Suprapubic skin (tissue), 4 donors: Measurements from ENCODE around the gene TBL2. TPM values are rescaled to one million over a fixed set of nuclear protein-coding genes. Genes with fewer than 3 reads are reported as not detected.
"Not testable (repeated sequence)": the region's sequence is repeated elsewhere in the genome, so short reads cannot be mapped to it uniquely, and the experiment has no call there.

Source experiments
- DNase-seq, 2 donors: peaks; one replicate each; pipeline ENCODE4 v3.0.0-alpha.2; 2019; ENCODE audit warnings: low spot score in 2 of 2
- H3K27ac ChIP-seq: fragments of 200-600 bp; sonication (generic); one replicate; pipeline ENCODE4 v1.5.1; 2019
- H3K27me3 ChIP-seq: fragments of 200-600 bp; sonication (generic); one replicate; pipeline ENCODE4 v1.5.1; 2019
- H3K36me3 ChIP-seq: fragments of 200-600 bp; sonication (generic); one replicate; pipeline ENCODE4 v1.5.1; 2019
- H3K4me1 ChIP-seq: fragments of 200-600 bp; sonication (generic); one replicate; pipeline ENCODE4 v1.5.1; 2019
- H3K4me3 ChIP-seq: fragments of 200-600 bp; sonication (generic); one replicate; pipeline ENCODE4 v1.5.1; 2019; ENCODE audit warnings: mild to moderate bottlenecking
- H3K9me3 ChIP-seq: fragments of 200-600 bp; sonication (generic); one replicate; pipeline ENCODE4 v1.5.1; 2019
- EP300 ChIP-seq: sonication (generic); formaldehyde crosslinking; IDR thresholded peaks from one replicate; pipeline ENCODE4 v1.6.1; 2017; ENCODE audit warnings: antibody characterized with exemption
- POLR2A ChIP-seq, 2 donors: fragments of 450-650 bp; IDR thresholded peaks; one replicate each; pipeline ENCODE4 v1.6.1; 2017; ENCODE audit warnings: antibody characterized with exemption in 2 of 2, mild to moderate bottlenecking in 2 of 2, moderate library complexity in 2 of 2
- POLR2AphosphoS5 ChIP-seq, 3 donors: sonication (generic); formaldehyde crosslinking; IDR thresholded peaks; one replicate each; pipeline ENCODE4 v1.6.1; 2017; ENCODE audit warnings: antibody characterized with exemption in 3 of 3
- WGBS: methylation state at CpG from one replicate; pipeline ENCODE4 v1.1.5; 2018; 5-methylcytosine and 5-hydroxymethylcytosine counted together
- total RNA-seq, 4 donors: library from RNA; depleted of rRNA; stranded (reverse); fragments of >200 nt; gene quantifications; one replicate each; pipeline ENCODE4 v1.1.0, GENCODE V29; 2016
- TF ChIP-seq, protein P1 (sequence below), 2 donors: fragments of 200-600 bp in 1 of 2; fragments of 450-650 bp in 1 of 2; sonication (generic) in 1 of 2; IDR thresholded peaks; one replicate each; pipeline ENCODE4 v1.5.1; 2016 to 2019; ENCODE audit warnings: antibody characterized with exemption in 2 of 2, mild to moderate bottlenecking in 1 of 2, moderate library complexity in 1 of 2

TBL2 gene
- total RNA-seq, 4 donors from 2014 or later, result 23.3 to 43.3 (median 40.8) TPM

- Histone ChIP-seq H3K4me3 (no peak overlapping the region), H3K9me3 (no peaks in the 10 kb centered on the region), H3K36me3 (no peaks in the 10 kb centered on the region), H3K27ac (no peak overlapping the region), H3K4me1 (peaks cover 8% of the 10 kb centered on the region), H3K27me3 (no peaks in the 10 kb centered on the region)
- no peak for DNase-seq
- TF ChIP-seq POLR2A (IDR thresholded peaks at IDR 0.05) (no peak), POLR2AphosphoS5 (IDR thresholded peaks at IDR 0.05) (no peak), EP300 (no peak)
- TF ChIP-seq, protein P1, sequence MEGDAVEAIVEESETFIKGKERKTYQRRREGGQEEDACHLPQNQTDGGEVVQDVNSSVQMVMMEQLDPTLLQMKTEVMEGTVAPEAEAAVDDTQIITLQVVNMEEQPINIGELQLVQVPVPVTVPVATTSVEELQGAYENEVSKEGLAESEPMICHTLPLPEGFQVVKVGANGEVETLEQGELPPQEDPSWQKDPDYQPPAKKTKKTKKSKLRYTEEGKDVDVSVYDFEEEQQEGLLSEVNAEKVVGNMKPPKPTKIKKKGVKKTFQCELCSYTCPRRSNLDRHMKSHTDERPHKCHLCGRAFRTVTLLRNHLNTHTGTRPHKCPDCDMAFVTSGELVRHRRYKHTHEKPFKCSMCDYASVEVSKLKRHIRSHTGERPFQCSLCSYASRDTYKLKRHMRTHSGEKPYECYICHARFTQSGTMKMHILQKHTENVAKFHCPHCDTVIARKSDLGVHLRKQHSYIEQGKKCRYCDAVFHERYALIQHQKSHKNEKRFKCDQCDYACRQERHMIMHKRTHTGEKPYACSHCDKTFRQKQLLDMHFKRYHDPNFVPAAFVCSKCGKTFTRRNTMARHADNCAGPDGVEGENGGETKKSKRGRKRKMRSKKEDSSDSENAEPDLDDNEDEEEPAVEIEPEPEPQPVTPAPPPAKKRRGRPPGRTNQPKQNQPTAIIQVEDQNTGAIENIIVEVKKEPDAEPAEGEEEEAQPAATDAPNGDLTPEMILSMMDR (IDR thresholded peaks at IDR 0.05), result no peak
- WGBS, result 78% methylated on average over 8 of the region's 8 CpGs
These were observed 51.2 kb downstream of the TBL2 start for GRCh38 chr7:73526896-73527821.

DNA sequence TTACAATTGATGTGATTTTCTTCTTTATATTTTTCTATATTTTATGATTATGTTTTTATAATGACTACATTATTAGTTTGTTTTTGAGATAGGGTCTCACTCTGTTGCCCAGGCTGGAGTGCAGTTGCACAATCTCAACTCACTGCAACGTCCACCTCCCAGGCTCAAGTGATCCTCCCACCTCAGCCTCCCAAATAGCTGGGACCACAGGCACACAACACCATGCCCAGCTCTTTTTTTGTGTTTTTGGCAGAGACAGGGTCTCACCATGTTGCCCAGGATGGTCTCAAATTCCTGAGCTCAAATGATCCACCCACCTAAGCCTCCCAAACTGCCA lies 52.3 kb downstream of the TBL2 start:
- H3K27ac ChIP-seq, H3K4me3 ChIP-seq: not testable (repeated sequence)
- 71% methylated on average over 1 of the region's 1 CpG for WGBS

DNA sequence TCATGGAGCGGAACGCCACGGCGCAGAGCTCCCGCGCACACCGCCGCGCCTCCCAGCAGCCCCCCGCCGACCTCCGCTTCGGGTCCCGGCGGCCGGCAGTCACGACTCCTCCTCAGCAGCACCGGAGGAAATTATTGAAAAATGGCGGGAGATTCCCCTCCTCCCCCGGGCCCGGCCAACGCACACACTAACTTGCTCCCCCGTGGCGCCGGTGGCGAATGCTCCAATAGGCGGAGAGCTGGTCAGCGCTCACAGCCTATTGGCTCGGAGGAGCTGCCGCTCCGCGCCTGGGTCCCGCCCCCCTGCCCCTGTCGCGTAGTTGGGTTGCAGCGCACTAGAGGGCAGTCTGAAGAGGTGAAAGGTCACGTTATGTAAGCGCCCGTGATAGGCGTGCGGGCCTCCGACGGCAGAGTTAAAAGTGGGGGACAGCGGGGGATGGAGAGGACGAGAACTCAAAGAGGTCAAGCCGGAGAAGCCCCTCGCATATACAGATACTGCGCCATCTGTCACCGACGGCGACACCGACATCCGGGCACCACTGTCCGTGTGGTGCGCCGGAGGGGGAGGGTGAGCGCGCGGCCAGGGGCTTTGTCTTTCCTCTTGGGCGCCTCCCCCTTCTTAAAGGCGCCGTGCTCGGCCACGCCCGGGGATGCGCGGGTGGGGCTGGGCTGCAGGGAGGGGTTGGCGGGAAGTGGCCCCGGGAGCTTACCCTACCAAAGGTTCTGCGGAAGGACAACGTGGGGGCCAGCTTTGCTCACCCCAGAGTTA lies 56.1 kb downstream of the TBL2 start, which contains the start of gene BAZ1B:
TSS of gene BAZ1B (minus strand) at position 189 of the 768 bp plus-strand sequence. CDS start 360 bp downstream, outside the sequence.
- H3K9me3 ChIP-seq, result no peaks in the 10 kb centered on the region
- peak within 1 kb of the TSS; percentile 91 for H3K4me3 ChIP-seq
- WGBS, result 0% methylated on average over 12 of the region's 71 CpGs
- no peaks in the 10 kb centered on the region for H3K36me3 ChIP-seq
- H3K27me3 ChIP-seq, result no peaks in the 10 kb centered on the region
- TF ChIP-seq, protein P1 (IDR thresholded peaks at IDR 0.05), result no peak
- TF ChIP-seq POLR2AphosphoS5 (IDR thresholded peaks at IDR 0.05) (peak in 2 of 3 donors; percentile 16 to 49), POLR2A (IDR thresholded peaks at IDR 0.05) (peak in 1 of 2 donors; percentile 5)
- peaks cover 43% of the 10 kb centered on the region for H3K4me1 ChIP-seq
- DNase-seq, result peak; percentile 99 to 100
- peak within 1 kb of the TSS; percentile 91 for H3K27ac ChIP-seq

More for the DNA sequence above, 52.3 kb downstream of the TBL2 start:
- peaks cover 13% of the 10 kb centered on the region for H3K4me1 ChIP-seq
- H3K36me3 ChIP-seq, H3K9me3 ChIP-seq, H3K27me3 ChIP-seq, DNase-seq: not testable (repeated sequence)

GRCh38 chr7:73521636-73522104 lies 56.7 kb downstream of the TBL2 start:
- H3K4me1 ChIP-seq, result peaks cover 47% of the 10 kb centered on the region
- H3K27ac ChIP-seq, result peak overlapping the region; percentile 91
- no peaks in the 10 kb centered on the region for H3K36me3 ChIP-seq
- DNase-seq, result no peak
- H3K9me3 ChIP-seq, result no peaks in the 10 kb centered on the region
- 2% methylated on average over 18 of the region's 62 CpGs for WGBS
- TF ChIP-seq, protein P1 (IDR thresholded peaks at IDR 0.05), result no peak
- TF ChIP-seq POLR2A (IDR thresholded peaks at IDR 0.05), result peak in 1 of 2 donors; percentile 6
- no peak for TF ChIP-seq EP300
- TF ChIP-seq POLR2AphosphoS5 (IDR thresholded peaks at IDR 0.05), result no peak
- H3K27me3 ChIP-seq, result no peaks in the 10 kb centered on the region
- H3K4me3 ChIP-seq, result peak overlapping the region; percentile 91

DNA sequence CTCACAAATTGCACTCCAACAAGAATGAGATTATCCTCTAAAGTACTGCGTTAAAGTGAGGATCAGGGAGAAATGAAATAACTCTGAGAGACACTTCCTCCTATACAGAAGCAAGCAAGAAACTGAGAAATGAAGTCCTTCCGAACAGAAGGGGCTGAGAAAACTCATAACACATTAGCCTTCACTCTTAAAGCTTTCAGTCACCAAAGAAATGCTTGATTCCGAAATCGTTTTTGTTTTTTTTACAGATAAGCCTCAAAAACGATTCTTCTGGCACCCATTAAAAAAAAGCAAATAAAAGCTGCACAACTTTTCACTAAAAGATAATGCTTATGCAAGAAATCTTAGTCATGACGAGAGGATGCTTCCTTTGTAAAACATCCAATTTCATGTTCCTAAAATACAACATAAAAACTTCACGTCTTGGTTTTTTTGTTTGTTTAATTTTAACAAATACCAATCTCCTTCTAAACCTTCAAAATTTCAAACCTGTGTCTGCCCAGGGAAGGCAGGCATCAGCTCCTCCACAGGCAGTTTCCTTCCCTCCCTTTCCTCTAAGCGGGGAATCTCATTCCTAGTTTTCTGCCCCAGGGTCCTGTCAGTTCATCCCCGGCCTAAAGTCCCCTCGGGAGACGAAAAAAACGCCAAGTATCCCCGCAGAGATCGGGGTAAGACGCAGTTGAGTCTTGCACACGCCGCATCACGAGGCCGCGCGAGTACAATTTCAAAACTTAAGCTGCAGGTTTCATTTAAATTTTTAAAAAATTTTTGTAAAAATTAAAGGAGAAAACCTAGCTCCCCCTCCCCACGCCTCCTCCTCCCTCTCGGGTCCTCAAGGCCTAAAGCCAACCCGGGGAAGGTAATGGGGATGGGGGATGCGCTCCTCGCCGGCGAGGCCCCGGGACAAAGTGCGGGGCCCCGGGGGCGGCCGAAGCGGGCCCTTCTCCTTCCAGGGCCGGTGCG lies 57.4 kb downstream of the TBL2 start:
- H3K36me3 ChIP-seq, result peaks cover 1% of the 10 kb centered on the region
- H3K4me1 ChIP-seq, result peaks cover 47% of the 10 kb centered on the region
- no peaks in the 10 kb centered on the region for H3K9me3 ChIP-seq
- TF ChIP-seq POLR2A (IDR thresholded peaks at IDR 0.05), result no peak
- TF ChIP-seq, protein P1 (IDR thresholded peaks at IDR 0.05), result no peak
- no peak for TF ChIP-seq EP300
- TF ChIP-seq POLR2AphosphoS5 (IDR thresholded peaks at IDR 0.05), result no peak
- H3K27me3 ChIP-seq, result no peaks in the 10 kb centered on the region
- peak; percentile 37 to 47 for DNase-seq
- under 1% methylated on average over 36 of the region's 36 CpGs for WGBS
- H3K4me3 ChIP-seq, result peak overlapping the region; percentile 91
- H3K27ac ChIP-seq, result peak overlapping the region; percentile 91
